Activated CD8-positive, alpha-beta memory T cell treated with anti-CD3 and anti-CD28 coated beads for 24 hours (primary cell): ENCODE results near the gene HYAL3.

ENCODE experiments used
- DNase-seq: peaks from one replicate; pipeline ENCODE4 v3.0.0-alpha.2; 2020

The HYAL3 gene, protein sequence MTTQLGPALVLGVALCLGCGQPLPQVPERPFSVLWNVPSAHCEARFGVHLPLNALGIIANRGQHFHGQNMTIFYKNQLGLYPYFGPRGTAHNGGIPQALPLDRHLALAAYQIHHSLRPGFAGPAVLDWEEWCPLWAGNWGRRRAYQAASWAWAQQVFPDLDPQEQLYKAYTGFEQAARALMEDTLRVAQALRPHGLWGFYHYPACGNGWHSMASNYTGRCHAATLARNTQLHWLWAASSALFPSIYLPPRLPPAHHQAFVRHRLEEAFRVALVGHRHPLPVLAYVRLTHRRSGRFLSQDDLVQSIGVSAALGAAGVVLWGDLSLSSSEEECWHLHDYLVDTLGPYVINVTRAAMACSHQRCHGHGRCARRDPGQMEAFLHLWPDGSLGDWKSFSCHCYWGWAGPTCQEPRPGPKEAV

DNA sequence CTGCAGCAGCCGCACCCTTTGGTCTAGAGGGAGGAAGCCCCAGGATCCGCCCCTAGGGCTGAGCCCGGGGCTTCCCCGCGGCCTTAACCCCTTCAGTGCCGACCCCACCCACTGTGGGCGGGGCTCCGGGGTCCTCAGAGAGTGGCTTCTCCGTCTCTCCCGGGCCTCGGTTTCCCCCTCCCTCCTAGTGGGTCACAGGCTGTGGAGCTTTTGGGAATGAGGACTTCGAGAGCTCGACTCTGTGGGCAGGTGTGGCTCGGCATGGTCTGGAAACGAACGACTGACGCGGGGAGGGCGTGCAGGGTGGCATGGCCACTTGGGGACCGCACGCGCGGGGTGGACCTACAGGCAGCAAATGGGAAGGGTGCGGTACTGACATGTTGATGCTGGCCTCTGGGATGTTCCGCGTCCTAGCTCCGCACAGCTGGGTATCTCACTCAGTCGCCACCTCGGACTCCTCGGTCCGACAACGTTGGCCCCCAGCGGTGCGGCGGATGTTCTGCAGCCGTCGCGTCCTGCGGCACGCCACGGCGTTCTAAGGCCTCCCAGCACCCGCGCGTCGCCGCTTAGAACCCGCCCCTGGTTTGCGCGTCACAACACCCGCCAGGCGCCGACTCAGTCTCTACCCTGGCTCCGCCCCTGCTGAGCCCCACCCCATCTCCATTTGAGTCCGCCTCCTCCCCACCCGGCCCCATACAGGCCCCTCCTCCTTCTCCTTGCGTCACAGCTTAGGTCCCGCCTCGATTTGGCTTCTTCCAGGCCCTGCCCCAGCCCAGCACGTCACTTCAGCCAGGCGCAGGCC, at the start of gene HYAL3, which contains the start of gene NAA80:
Gene HYAL3, minus strand, starts transcription at position 570 of the 802 bp plus-strand sequence. CDS start 3,803 bp downstream, outside the sequence.
Gene NAA80, minus strand, starts transcription at position 570 of the 802 bp plus-strand sequence. CDS start 1,942 bp downstream, outside the sequence.
- peak; percentile 99 for DNase-seq

DNA sequence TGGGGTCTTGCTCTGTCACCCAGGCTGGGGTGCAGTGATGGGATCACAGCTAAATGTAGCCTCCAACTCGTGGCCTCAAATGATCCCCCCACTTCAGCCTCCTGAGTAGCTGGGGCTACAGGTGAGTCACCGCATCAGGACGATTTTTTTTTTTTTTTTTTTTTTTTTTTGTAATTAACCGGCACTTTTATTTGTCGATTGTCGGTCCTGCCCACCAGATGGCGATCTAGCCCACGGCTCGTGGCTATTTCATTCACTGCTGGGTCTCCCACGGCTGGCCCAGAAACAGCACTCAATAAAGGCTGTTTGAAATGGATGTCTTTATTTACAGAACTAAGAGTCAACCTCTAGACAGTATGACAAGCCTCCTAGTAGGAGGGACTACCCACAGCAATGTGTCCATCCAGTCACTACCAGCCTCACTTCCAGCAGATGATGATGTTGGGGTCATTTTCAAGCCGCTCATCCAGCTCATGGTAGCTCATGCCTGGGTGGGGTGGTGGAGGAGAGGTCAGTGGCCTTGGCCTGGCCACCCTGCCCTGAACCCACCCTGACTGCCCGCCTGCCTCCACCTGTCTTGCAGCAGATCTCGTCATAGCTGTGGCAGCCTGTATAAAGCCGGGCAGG, 48.1 kb upstream of the HYAL3 start:
- peak; percentile 86 for DNase-seq

DNA sequence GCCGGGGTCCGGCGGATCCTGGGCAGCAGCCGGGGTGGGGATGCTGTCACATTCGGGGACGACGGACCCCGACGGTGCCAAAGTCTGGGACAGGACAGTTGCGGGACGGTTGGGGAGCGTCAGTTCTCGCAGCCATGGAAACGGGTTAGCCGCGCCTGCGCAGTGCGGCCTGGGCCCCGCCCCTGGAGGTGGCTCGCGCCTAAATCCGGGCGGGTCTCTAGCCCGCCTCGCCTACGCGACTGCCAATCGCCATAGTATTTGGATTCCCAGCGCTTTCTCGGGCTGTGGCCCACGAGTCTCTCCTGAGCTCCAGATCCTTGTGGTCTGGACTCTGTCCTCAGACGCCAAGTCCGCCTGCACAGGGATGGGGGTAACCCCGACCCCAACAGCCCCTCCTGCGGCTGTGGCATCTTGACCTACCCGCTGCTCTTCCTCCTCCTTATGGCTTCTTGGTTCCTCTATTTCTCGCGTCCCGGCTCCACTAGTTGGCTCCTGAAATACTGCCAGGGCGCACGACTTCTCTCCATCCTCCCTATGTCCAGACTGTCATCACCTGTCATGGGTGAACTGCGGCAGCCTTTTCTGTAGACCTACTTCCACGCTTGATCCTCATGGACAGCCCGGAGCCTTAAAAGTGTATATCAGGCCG, 46.5 kb upstream of the HYAL3 start, which contains the start of gene ZMYND10:
Gene ZMYND10, minus strand, starts transcription at position 147 of the 649 bp plus-strand sequence. CDS start 153 bp downstream, outside the sequence.
- peak; percentile 88 for DNase-seq

DNA sequence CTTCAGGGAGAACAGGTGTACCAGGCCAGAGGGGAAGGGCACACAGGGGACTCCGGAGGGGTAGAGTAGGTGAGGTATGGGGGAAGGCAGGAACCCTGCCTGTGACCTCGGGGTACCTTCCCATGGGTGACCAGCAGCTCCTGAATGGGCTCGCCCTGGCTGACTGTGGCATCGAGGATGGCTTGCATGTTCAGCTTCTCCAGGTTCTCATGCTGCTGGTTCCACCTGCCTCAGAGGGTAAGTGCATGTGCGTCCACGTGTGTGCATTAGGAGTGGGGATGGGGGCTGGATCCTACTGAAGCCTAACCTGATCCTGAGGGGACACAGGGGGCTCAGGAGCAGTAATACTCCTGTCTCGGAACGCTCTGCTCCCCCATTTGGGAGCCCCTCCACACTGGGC, 45.8 kb upstream of the HYAL3 start:
- DNase-seq = no peak

DNA sequence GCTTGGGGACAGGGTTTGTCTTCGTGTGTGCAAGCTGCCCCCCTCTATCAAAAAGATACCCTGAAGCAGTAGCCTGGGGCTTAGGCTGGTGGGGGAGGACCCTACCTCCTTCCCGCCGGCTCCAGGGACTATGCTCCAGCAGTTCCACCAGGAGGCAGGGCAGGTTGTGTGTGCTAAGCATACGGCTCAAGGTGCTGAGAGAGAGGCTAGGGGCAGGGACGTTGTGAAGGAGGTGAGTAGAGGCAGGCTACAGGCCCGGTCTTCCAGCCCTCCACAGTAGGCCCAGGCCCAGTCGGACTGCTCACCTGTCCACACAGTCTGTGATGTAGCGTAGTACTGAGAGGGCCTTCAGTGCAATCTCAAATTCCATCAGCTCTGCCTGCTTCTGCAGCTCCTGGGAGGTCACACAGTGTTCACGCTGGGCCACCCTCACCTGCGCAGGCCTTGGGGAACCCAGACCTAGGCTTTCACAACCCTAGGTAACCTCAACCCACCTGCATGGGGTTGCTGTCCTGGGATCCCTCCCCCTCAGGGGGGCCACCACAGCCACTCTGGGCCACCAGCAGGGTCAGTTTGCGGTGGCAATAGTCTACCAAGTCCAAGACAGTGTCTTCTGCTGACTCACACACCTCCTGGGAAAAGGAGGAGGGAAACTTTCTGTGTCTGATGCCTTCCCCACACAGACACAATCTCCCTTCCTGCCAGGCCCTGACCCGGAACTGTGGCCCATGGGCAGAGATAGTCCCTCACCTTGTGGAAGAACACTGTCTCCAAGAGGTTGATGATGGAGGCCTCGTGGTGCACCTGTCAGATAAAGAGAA, 43.8 kb upstream of the HYAL3 start:
- no peak for DNase-seq

DNA sequence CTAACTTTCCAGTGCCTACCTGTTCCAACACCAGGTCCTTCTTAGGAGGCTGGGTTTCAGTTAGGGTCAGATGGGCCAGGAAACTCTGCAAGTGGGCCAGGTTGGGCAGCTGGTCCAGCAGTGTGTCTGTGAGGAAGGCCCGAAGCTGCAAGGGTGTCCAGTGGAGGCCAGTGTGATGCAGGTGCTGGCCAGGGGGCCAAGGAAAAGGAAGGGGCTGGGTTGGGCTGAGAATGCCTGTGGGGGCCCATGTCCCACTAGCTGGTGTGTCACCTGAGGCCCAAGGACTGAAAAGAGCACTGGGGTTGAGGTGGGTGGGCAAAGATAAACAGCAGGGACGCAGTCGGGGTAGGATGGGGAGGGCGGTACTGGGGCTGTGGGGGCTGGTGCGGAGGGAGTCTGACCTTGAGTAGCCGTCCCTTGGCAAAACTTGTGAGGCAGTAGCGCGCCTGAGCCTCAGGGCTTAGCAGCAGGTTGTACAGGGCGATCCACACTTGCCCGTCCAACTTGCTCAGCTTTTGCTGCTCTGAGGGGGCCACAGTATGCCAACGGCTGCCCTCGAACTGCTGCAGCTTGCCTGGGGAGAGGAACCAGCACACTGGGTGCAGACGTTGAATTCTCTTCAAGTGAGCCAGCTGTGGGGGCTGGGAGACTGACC, 42.9 kb upstream of the HYAL3 start:
- DNase-seq = no peak

DNA sequence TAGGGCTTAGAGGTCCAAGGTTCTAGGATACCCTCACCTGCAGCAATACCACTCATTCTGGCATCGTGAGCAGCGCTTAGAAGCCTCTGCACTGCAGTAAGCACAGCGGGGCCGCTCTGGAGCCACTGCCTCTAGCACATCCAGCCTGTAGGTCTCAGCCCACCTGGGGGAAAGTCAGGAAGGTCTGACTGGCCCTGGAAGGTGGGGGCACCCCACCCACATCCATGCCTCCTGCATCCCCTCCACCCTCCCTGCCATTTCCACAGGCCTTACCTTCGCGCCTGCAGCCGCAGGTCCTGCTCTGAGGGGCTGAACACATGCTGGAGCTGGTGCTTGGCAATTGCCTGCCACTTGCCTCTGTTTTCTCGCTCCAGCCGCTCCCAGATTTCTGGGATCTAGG, 42.3 kb upstream of the HYAL3 start:
- peak; percentile 72 for DNase-seq

DNA sequence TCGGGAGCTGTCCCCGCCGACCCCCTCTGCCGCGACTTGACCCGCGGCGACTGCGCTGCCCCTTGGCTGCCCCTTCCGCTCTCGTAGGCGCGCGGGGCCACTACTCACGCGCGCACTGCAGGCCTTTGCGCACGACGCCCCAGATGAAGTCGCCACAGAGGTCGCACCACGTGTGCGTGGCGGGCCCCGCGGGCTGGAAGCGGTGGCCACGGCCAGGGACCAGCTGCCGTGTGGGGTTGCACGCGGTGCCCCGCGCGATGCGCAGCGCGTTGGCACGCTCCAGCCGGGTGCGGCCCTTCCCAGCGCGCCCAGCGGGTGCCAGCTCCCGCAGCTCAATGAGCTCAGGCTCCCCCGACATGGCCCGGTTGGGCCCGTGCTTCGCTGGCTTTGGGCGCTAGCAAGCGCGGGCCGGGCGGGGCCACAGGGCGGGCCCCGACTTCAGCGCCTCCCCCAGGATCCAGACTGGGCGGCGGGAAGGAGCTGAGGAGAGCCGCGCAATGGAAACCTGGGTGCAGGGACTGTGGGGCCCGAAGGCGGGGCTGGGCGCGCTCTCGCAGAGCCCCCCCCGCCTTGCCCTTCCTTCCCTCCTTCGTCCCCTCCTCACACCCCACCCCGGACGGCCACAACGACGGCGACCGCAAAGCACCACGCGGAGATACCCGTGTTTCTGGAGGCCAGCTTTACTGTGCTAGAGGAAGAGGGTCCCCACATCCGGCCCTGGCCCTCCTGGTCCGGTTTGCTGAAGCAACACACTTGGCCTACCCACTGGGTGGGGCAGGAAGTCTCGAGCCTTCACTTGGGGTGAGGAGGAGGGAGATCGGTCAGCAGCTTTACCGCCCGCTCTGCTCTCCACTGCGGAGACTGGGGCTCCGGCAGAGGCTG, 41.5 kb upstream of the HYAL3 start, which contains the start of gene RASSF1:
Gene RASSF1, minus strand, starts transcription at position 389 of the 882 bp plus-strand sequence. Its CDS starts 31 bp downstream, at position 358.
- DNase-seq = peak; percentile 88

DNA sequence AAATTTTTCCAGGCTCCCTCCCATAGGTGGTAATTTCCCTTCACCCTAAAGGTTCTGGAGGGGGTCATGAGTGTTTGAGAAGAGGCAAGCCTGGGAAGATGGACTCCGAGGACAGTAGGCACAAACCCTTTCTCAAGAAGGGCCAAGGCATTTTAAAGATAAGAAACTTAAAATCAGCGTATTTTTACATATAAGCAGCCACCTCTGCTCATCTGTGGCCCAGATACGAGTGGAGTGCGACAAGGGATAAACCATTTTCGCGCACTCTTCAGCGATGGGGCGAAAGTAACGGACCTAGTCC, 40.9 kb upstream of the HYAL3 start:
- no peak for DNase-seq

DNA sequence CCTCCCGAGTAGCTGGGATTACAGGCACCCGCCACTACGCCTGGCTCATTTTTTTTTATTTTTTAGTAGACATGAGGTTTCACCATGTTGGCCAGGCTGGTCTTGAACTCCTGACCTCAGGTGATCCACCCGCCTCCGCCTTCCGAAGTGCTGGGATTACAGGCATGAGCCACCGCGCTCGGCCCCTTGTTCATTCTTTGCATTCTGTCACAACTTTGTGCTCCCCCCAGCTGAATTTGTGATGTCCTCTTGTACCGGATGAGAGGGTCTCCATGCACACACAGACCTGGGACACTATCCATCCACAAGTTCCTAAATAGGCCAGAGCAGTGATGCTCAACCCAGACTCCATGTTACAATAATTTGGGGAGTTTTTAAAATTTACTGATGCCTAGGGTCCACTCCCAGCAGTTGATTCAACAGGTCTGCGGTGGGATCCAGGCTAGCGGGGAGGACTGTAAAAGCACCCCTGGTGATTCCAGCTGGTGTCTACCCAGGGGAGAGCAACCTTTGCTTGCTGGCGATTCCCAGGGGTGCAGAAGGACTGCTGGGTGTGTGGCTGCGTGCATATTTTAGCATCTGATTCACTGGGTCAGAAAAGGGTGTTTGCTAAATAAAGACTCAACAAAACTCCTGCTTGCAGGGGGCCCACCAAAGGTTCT, 40.4 kb upstream of the HYAL3 start:
- DNase-seq = peak; percentile 67

DNA sequence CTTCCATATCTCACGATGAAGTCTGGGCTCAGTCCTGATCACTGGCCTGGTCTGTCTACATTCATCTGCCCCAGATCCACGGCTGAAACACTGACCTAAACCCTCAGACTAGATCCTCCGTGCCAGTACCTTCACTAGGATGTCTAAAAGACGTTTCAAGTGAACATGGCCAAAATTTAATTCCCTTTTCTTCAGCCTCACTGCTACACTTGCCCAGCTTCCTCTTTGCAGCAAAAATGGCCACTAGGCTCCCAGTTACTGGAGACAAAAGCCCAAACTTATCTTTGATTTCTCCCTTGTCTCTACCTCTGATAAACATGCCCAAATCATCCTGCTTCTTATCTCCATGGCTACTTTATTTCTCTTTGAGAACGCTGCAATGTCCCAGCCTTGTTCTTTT, 39.8 kb upstream of the HYAL3 start:
- no peak for DNase-seq

DNA sequence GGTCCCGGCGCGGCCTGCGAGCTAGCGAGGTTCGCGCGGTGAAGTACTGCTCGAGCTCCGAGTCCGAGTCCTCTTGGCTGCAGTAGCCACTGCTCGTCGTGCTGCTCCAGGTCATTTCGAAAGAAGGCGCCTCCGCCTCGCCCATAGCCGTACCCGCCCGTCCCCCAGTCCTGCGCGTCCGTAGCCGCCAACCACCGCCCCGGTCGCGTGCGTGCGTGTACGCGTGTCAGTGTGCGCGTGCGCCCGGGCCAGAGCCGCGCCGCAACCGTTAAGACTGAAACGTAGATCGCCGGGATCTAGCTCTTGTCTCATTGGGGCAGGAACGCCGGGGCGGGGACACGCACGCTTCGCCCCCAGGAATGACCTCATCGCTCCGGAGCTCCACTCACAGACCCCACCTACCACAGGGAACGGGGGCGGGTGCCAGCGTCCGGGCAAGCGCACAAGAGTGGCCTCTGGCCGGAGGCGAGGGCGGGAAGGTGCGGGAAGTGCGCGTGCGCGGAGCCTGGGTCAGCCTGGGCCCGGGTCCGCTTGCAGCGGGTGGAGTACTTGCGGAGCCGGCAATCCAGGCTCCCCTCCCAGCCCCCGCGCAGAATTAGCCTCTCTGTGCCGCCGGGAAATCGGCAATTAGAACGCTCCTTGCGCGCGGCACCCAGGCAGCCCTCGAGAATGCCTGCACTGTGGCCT, 38.1 kb upstream of the HYAL3 start:
- DNase-seq = peak; percentile 97

DNA sequence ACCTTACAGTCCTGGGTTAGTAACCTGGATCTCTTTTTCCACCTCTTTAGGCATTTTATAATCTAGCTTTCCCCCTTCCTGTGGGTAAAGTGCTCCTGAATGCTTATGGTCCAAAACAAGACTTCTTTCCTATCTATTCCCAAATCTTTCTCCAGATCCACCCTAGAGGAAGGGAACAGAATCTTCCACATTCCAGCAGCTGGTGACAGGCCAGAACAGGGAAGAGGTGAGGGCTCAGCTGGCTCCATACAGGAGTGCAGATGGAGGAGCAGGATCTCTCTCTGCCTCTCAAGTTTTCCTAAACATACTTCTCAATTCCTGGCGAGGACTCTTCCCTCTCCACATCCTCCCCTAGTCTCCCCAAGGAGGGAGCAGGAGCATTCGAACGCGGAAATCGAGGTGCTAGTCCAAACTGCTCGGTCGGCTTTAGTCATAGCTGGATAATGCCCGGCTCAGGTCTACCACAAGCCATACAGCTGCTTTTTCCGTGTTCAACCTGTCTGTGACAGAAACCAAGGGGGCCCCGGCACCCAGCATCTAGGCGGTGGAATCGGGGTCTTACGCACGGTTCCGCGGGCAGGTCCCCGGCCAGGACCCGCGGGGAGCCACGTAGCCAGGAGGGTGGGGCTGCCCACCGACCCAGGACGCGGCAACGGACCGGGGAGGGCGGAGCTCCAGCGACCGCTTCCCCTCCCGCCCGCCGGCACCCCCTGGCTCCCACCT, 37.4 kb upstream of the HYAL3 start:
- no peak for DNase-seq

DNA sequence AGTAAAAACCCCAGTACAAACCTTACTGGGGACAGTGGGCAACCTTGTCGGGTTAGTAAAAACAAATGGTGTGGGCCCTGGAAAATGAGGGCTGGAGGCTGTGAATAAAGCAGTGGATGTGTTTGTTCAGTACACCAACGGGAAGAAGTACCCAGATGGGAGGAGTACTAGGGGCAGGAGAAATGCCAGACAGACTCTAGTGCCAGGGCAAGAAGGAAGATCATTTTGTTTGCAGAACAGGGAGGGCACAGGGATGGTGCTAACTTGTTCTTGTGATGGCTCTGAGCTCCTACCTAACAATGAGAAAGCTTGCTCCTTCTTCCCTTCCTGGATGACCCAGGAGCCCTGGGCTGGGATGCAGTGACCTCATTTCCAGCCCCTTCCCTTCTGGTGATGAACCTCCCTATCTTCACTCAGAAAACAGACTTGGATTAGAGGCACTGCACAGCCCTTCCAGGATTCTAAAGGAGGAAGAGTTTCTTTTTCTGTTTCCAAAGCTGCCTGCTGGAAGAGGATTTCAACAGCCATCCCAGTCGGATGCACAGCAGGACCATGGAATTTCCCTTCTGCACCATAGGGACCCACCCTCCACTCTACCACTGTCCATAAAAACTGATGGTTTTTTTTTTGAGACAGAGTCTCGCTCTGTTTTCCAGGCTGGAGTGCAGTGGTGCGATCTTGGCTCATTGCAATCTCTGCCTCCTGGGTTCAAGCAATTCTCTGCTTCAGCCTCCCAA, 35.3 kb upstream of the HYAL3 start:
- DNase-seq = no peak

DNA sequence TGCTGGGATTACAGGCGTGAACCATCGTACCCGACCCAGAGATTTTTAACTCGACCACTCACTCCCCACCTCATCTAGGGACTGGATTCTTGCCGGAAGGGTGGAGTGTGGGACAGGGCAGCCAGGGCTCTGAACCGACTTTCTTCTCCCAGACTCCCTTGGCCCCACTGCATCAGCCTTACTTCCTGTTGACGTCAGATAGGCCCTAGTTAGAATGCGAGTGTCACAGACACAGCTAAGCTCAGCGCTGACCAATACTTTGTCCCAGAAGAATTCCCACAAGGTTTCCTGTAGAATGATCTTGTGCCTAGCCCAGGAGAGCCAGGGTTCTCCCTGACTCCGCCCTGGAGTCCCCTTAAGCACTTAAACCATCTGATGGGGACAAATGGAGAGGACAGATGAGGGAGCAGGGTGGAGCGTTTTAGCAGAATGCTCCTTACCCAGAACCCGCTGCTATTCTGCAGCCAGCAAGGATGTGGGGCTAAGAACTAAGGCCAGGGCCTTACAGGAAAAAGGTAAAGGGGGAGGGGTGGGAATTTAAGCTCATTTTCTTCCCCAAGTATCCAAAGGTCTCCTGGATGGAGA, 34.6 kb upstream of the HYAL3 start:
- no peak for DNase-seq

DNA sequence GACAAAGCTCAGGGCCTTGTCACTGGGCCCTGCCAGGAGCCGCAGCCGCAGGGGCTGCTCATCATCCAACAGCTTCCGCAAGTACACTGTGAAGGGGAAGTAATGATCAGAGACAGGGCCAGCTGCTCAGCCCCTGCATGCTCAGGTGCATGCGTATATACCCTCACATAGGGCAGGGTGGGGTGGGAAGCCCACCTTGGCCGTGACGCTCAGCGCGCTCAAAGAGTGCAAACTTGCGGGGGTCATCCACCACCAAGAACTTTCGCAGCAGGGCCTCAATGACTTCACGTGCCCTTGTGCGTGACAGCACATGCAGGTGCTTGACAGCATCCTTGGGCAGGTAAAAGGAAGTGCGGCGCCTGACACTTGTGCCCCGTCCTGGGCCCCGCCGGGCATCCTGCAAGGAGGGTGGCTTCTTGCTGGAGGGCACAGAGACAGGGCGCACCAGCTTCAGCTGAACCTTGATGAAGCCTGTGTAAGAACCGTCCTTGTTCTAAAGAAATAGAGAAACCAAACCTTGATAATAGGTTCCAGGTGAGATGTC, 32.2 kb upstream of the HYAL3 start:
- no peak for DNase-seq

DNA sequence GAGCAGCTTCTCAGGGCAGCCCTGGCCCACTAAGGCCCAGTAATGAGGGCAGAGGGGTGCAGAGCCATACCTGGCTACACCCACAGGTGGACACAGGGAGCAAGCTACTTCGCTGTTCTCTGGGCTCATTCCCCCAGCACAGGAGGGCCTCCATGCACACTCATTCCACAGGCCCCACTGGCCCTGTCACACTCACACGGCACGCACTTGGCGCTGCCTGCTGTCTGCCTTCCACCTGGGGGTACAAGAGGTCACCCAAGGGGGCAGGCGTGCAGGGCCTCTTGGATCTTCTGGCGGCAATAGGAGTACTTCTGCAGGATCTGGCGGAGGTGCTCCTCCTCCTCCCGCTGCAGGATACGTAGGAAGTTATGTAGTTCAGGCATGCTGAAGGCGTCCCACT, 31.1 kb upstream of the HYAL3 start:
- DNase-seq = no peak
